ENCODE data around the gene LRRC25. TPM values are rescaled to one million over a fixed set of nuclear protein-coding genes. Genes with fewer than 3 reads are reported as not detected.
A peak's percentile ranks its signal among the peaks of the same experiment; 100 is the strongest.

Gene LRRC25
- total RNA-seq, 6 experiments from 2014 or later: not detected

- no peak; the same call in 1 of the 2 replicates for TF ChIP-seq CTCF (IDR thresholded peaks at IDR 0.05)
- no peak for DNase-seq
- H3K27ac Mint-ChIP-seq: peak overlapping the region; percentile 68
- peaks cover 27% of the 10 kb centered on the region for H3K4me1 Mint-ChIP-seq (ENCODE audit: low read depth)
- no peaks in the 10 kb centered on the region for H3K36me3 Mint-ChIP-seq (ENCODE audit: low read depth)
- H3K4me3 Mint-ChIP-seq: no peak overlapping the region
- peaks cover 3% of the 10 kb centered on the region for H3K27me3 Mint-ChIP-seq (ENCODE audit: insufficient read depth)
- no peaks in the 10 kb centered on the region for H3K9me3 Mint-ChIP-seq
Measured at GRCh38 chr19:18428173-18428786, 30.9 kb upstream of the LRRC25 start.

GRCh38 chr19:18427743-18428113 is 30.3 kb upstream of the LRRC25 start:
- Mint-ChIP-seq H3K27me3 (ENCODE audit: insufficient read depth) (peaks cover 3% of the 10 kb centered on the region), H3K4me3 (no peak overlapping the region), H3K4me1 (ENCODE audit: low read depth) (peaks cover 33% of the 10 kb centered on the region), H3K27ac (no peak overlapping the region), H3K36me3 (ENCODE audit: low read depth) (no peaks in the 10 kb centered on the region), H3K9me3 (no peaks in the 10 kb centered on the region)
- DNase-seq: no peak
- no peak for TF ChIP-seq CTCF (IDR thresholded peaks at IDR 0.05)

- TF ChIP-seq CTCF (IDR thresholded peaks at IDR 0.05): no peak
- H3K36me3 Mint-ChIP-seq (ENCODE audit: low read depth): no peaks in the 10 kb centered on the region
- no peak overlapping the region for H3K4me3 Mint-ChIP-seq
- peaks cover 34% of the 10 kb centered on the region for H3K4me1 Mint-ChIP-seq (ENCODE audit: low read depth)
- H3K27me3 Mint-ChIP-seq (ENCODE audit: insufficient read depth): peaks cover 2% of the 10 kb centered on the region
- H3K9me3 Mint-ChIP-seq: no peaks in the 10 kb centered on the region
- DNase-seq: no peak
- H3K27ac Mint-ChIP-seq: peak overlapping the region; percentile 90; the same call in 1 of the 2 replicates
Measured at GRCh38 chr19:18427080-18427742, 29.8 kb upstream of the LRRC25 start.

- no peak for DNase-seq
- no peaks in the 10 kb centered on the region; the same call in 1 of the 2 replicates for H3K27me3 Mint-ChIP-seq (ENCODE audit: insufficient read depth)
- H3K9me3 Mint-ChIP-seq: no peaks in the 10 kb centered on the region
- H3K36me3 Mint-ChIP-seq (ENCODE audit: low read depth): no peaks in the 10 kb centered on the region
- H3K4me1 Mint-ChIP-seq (ENCODE audit: low read depth): peaks cover 42% of the 10 kb centered on the region
- TF ChIP-seq CTCF (IDR thresholded peaks at IDR 0.05): no peak; the same call in 1 of the 2 replicates
- peak overlapping the region; percentile 63 for H3K4me3 Mint-ChIP-seq
- peak overlapping the region; percentile 90 for H3K27ac Mint-ChIP-seq
Measured at GRCh38 chr19:18426416-18426767, 29.0 kb upstream of the LRRC25 start.

- Mint-ChIP-seq H3K4me1 (ENCODE audit: low read depth) (peaks cover 49% of the 10 kb centered on the region), H3K36me3 (ENCODE audit: low read depth) (no peaks in the 10 kb centered on the region), H3K27ac (peak overlapping the region; percentile 90), H3K27me3 (ENCODE audit: insufficient read depth) (no peaks in the 10 kb centered on the region; the same call in 1 of the 2 replicates), H3K9me3 (no peaks in the 10 kb centered on the region), H3K4me3 (peak overlapping the region; percentile 63)
- peak; percentile 50 for TF ChIP-seq CTCF (IDR thresholded peaks at IDR 0.05)
- peak; percentile 74 for DNase-seq
Measured at GRCh38 chr19:18425515-18426415, 28.3 kb upstream of the LRRC25 start.

Measured in HFFc6 (cell line).